Epithelial cell of proximal tubule (primary cell): ENCODE measurements around the gene C2CD2. TPM values are rescaled to one million over a fixed set of nuclear protein-coding genes. Genes with fewer than 3 reads are reported as not detected.

Source experiments
- DNase-seq: peaks from one replicate; pipeline ENCODE4 v3.0.0-alpha.2; 2011; ENCODE audit warnings: low read depth
- H3K4me3 ChIP-seq: 2 replicates; pipeline ENCODE4 v1.5.1; 2011; ENCODE audit warnings: low read depth, mild to moderate bottlenecking, low read length
- CTCF ChIP-seq: conservative IDR thresholded peaks from 2 replicates; pipeline ENCODE4 v1.5.1; 2012; ENCODE audit warnings: low read depth, mild to moderate bottlenecking, low read length
- total RNA-seq: library from RNA; depleted of rRNA; stranded (reverse); fragments of >200 nt; gene quantifications from 2 replicates; pipeline ENCODE4 v1.2.3, GENCODE V29; 2015

C2CD2 gene
- total RNA-seq, 1 donor from 2014 or later, result 7.1 TPM

DNA sequence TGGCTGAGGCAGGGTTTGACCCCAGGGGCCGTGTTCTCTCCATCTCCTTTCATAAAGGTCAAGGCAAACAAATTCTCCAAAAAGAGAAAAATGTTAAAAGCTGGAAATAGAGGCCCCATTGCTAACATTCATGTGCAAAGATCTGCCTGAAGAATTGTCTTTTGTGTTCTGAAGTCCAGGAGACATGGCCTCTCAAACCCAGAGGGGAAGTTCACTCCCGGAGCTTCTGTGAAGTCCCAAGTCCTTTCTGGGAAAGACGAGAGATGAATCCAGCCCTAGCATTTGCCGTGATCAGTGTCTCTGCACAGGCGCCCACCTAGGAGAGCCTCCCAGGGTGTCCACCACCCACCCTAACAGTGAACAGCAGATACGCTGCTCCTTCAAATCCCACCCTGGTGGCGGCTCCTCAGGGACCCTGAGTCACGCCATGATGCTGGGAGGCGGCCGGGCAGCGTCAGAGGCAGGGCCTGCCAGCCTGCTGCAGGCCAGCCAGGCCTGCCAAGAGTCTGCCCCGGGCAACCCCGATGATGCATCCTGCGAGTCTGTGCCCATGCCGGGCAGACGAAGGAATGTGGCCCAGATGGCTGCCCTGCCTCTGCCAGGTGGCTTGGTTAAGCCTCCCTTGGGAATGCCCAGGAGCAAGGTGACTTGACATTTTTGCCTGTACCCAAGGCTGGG is 5.2 kb upstream of the C2CD2 start:
- TF ChIP-seq CTCF, result no peak
- no peak overlapping the region for H3K4me3 ChIP-seq
- no peak for DNase-seq

- no peak overlapping the region for H3K4me3 ChIP-seq
- TF ChIP-seq CTCF, result peak; percentile 64
- DNase-seq, result peak; percentile 74
Observed at GRCh38 chr21:41957991-41958766, 4.4 kb upstream of the C2CD2 start.

DNA sequence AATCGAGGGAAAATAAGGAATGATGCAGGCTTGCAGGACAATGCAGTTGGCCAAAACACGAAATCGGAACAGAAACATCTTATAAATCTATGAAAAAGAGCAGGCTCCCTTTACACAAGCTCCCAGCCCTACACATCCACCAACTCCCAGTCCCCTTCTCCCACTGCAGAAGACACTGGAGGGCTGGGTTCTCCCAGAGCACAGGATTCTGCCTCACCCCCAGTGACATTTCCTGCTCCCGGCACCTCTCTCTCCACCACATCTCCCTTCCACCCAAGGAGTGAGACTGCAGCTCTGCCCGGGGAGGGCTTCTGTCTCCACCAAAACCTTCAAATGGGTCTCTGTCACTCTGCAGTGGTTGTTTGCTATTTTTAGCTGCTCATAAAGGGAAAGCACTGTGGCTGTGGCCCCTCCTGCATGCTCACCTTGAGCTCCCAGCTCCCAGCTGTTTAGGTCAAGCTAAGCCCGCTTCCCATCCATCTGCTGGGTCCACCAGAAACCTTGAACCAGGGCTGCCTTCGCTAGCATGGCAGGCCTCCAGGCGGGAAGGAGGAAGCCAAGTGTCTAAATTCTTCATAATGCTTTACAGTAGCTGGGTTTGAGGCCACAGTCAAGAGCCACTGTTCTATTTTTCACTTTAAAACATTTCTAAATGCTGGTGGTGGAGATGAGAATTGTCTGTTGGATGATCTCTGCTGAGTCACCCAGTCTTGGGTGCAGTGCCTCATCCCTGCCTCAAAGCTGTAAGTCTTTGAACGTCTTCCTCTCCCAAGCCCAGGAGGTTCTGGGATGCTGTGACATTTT is 3.3 kb upstream of the C2CD2 start:
- no peak overlapping the region for H3K4me3 ChIP-seq
- no peak for TF ChIP-seq CTCF
- peak; percentile 45 for DNase-seq

- DNase-seq, result no peak
- no peak for TF ChIP-seq CTCF
- no peak overlapping the region for H3K4me3 ChIP-seq
Observed at GRCh38 chr21:41955516-41955915, 1.7 kb upstream of the C2CD2 start.

GRCh38 chr21:41954654-41955499 is 1.1 kb upstream of the C2CD2 start:
- DNase-seq, result no peak
- no peak overlapping the region for H3K4me3 ChIP-seq
- no peak for TF ChIP-seq CTCF

DNA sequence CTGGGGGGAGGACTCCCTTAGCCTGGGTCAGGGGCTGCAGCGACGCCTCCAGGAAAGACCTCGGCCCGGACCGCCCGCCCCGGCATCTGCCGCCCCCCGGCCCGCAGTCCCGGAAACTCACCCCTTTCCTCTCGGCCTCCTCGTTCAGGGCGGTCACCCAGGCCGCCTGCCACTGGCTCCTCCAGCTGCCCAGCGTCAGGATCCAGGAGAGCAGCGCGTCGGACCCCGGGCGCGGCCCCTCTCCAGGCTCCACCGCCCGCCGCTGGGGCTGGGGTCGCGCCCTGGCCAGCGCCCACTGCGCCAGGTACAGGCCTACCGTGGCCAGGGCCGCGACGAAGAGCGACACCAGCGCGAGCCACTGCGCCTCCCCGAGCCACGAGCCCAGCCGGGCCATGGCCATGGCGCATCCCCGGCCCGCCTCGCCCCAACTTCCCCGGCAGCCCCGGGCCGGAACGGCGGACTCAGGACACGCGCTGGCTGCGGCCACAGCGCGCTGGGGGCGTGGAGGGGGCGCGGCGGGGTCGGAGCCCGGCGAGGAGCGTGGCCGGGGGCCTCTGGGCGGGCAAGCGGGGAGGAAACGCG is 478 bp downstream of the C2CD2 start:
- TF ChIP-seq CTCF, result no peak
- no peak for DNase-seq
- H3K4me3 ChIP-seq, result peak overlapping the region; percentile 56
